Glomerular visceral epithelial cell (primary cell): ENCODE data around the gene COMMD1.
A peak's percentile ranks its signal among the peaks of the same experiment; 100 is the strongest.
"Not testable (repeated sequence)": the region's sequence is repeated elsewhere in the genome, so short reads cannot be mapped to it uniquely, and the experiment has no call there.

Experiments
- DNase-seq: peaks from one replicate; pipeline ENCODE4 v3.0.0-alpha.2; 2016; ENCODE audit errors: extremely low spot score

COMMD1 gene

GRCh38 chr2:62030902-62031301 lies 125.4 kb downstream of the COMMD1 start:
- no peak for DNase-seq

GRCh38 chr2:62032096-62032495 lies 126.6 kb downstream of the COMMD1 start:
- peak; percentile 1 for DNase-seq

- no peak for DNase-seq
Observed at GRCh38 chr2:62034715-62035114, 129.2 kb downstream of the COMMD1 start.

GRCh38 chr2:62036229-62036628 lies 130.8 kb downstream of the COMMD1 start:
- no peak for DNase-seq

- no peak for DNase-seq
Observed at GRCh38 chr2:62036761-62037250, 131.3 kb downstream of the COMMD1 start.

GRCh38 chr2:62038975-62039771 lies 133.7 kb downstream of the COMMD1 start:
- DNase-seq, result peak; percentile 18

GRCh38 chr2:62040926-62041325 lies 135.5 kb downstream of the COMMD1 start:
- DNase-seq, result no peak

- DNase-seq, result not testable (repeated sequence)
Observed at GRCh38 chr2:62041701-62042385, 136.4 kb downstream of the COMMD1 start.

- no peak for DNase-seq
Observed at GRCh38 chr2:62042400-62042799, 136.9 kb downstream of the COMMD1 start.

GRCh38 chr2:62042944-62043343 lies 137.5 kb downstream of the COMMD1 start:
- DNase-seq, result no peak

- no peak for DNase-seq
Observed at GRCh38 chr2:62045017-62045543, 139.6 kb downstream of the COMMD1 start.

- DNase-seq, result no peak
Observed at GRCh38 chr2:62046141-62046540, 140.7 kb downstream of the COMMD1 start.

- DNase-seq, result no peak
Observed at GRCh38 chr2:62050456-62051045, 145.1 kb downstream of the COMMD1 start.

GRCh38 chr2:62054029-62054791 lies 148.7 kb downstream of the COMMD1 start:
- no peak for DNase-seq

GRCh38 chr2:62054916-62055450 lies 149.5 kb downstream of the COMMD1 start:
- no peak for DNase-seq

- no peak for DNase-seq
Observed at GRCh38 chr2:62055724-62056336, 150.4 kb downstream of the COMMD1 start.

GRCh38 chr2:62056341-62056740 lies 150.9 kb downstream of the COMMD1 start:
- DNase-seq, result no peak

GRCh38 chr2:62065243-62065642 lies 159.8 kb downstream of the COMMD1 start:
- no peak for DNase-seq

- no peak for DNase-seq
Observed at GRCh38 chr2:62071126-62071598, 165.7 kb downstream of the COMMD1 start.

- DNase-seq, result no peak
Observed at GRCh38 chr2:62071760-62072680, 166.5 kb downstream of the COMMD1 start.
